DMS 273 treated with DMSO at 0.1 percent for 48 hours (cell line): Measurements from ENCODE around the gene OLFML1.

ENCODE experiments used
- DNase-seq: peaks from one replicate; lab custom pipeline; 2025; lab: John Stamatoyannopoulos, UW

Gene OLFML1

DNA sequence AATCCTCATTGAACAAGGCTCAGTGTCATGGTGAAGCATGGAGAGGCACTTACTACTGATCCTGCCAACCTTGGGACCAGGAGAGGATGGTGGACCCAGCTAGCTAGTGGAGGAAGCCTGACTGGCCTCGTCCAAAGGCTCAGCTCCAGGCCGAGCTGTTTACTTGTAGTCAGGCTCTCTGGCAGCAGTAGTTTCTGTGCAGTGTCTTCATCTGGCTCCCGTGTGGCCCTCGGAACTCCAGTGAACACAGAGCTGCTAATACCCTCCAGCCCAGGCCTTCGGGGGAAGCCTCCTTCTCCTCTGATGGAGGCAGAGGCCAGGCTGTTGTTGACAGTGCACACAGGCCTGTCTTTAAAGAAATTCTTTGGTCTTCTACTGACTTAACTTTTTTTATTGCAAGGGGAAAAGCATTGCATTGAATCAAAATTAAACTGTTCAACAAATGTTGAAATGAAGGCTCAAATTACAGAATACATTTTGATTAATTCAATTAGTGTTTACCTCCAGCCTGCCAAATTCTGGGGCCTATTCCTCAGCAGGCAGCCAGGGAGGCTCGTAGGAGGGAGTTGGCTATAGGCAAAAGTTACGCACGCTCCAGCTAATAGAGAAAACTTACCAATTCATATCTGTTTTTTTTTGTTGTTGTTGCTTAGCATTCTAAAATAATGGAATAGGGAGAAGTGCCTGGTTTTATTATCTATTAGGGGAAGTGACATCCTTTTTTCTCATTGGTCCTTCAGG lies 47.3 kb downstream of the OLFML1 start:
- no peak for DNase-seq

DNA sequence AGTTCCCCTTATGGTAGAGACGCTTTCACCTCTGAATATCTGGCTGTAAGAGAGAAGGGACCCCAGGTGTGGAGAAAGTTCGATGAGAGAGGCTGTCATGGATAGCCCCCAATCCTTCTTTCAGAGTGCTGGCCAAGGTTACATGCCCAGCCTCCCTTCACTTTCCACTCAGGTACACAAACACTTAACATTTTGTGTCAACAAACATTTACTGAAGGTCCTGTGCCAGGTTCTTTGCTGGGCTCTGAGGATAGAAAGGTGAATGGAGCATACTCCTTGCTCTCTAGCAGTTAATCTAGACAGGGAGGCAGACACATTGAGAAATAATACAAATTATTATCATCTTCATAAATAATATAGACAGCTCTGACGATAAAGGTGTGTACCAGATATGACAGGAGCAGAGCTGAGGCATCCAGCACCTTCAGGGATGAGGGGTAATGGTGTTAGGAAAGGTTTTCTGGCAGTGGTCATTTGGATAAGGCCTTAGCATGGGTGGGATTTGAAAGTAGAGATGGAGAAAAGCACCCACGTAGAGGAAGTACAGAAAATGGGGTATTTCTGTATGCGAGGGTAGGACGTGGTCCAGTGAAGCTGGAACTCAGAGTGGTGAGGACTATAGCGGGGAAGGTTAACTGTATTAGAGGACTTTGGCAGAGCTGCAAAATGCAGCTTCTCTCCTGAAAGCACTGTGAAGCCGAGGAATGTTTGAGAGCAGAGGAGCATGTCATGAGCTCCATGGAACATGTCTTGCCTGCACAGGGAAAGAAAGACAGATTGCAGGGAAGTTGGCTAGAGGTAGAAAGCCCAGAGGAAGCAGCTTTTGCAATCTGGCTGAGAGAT lies 48.1 kb downstream of the OLFML1 start:
- DNase-seq = no peak

DNA sequence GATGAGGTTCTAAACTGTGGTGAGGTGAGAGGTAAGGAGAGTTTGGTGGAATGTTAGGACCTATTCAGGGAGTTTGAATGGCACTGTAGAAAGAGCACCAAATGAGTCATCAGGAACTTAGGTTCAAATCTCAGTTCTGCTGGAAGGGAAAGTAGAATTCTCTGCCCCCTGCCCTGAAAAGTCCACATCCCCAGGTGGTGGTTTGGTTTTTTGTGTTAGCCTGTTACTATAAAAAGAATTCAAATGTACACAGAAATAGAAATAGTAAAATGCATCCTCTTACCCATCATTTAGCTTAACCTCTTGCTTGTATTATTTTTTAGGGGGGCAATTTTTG lies 48.7 kb downstream of the OLFML1 start:
- no peak for DNase-seq

DNA sequence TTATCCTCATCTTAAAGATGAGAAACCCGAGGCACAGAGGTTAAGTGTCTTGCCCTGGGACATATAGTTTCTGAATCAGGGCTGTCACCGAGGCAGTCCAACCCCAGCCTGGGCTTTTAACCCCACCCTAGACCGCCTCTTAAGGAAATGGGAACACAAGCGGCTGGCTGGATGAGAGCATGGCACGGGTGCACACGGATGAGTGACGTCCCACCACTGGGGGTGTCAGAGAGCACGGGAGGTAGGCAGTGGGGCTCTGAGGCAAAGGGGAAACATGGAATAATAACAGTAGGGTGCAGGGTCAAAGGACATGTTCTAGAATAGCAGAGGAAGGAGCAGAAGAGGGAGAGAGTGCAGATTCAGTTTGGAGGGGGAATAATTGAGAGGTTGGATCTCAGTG lies 50.8 kb downstream of the OLFML1 start:
- no peak for DNase-seq

DNA sequence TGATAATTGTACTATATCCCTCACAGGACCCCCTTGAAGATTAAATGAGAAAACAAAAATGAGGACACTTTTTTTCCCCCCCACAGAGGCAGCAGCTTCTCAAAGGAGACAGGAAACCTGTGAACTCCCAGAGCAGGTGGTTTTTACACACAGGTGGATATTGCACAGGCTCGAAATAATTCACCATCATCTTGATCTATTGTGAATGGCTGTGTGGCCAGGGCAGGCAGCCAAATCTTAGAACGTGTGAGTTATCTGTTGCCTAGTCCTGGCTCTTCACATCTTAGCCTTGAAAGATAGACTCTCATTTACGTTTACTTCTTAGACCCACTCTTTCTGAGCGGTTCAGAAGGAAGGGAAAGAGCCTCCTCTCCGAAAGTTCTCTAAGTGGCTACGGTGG lies 52.0 kb downstream of the OLFML1 start:
- no peak for DNase-seq

DNA sequence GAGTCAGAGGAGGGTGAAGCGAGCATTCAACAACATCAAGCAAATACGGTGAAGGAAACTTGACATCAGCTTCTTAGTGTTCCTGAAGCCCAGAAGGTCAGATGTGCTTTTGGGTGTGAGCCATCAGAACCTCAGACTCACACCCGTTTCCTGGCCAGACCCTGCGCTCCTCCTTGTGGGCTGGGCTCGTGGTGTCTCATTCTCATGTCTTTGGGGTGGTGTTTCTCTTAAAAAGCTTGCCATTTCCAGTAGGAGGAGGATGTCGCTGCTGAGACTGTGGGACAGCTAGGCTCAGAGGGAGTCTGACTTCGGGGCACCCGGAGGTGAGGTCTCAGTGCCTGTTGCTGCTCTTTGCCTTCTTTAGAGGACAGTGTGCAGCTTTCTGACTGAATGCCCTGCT lies 52.7 kb downstream of the OLFML1 start:
- no peak for DNase-seq

DNA sequence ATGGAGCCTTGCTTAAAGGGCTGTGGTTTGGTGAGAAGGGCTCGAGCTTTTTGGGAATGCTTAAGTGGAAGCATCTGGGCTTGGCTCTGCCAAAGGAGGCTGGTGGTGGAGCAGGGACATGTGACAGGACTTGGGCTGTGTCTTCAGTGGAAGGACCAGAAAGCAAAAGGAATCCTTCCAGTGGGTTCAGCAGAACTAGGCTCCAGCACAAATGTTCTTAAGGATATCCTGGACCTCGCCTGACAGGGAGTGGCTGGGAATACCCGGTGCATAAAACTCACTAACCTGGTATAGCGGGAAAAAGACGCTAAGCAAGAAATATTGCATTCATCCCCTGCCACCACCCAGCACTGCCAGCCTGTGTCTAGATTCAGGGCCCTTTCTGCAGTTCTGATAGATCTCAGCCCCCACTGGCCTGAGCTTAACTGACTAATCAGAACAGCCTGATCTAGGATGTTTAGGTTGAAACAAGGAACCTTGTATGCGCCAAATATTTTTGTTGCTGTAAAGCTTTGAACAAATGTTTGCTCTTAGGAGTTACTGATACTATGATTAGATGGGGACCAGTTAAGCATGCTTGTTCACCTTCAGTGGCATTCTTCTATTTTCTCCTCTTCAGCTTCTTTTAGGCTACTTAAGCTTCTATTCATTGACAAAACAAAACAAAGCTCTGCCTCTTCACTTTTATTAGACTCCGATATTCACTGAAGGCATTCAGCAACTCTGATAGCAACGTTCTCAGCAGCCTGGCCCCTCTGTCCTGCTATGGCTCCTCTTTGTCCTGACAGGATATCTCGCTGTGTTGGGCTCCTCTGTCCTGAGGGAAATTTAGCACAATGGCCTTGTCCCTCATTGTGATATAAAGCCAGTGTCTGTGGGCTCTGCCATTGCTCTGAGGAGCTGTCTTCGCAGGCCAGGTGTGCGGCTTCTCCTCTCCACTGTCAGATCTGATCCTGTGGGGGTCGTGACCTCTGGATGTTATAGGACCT lies 53.5 kb downstream of the OLFML1 start:
- DNase-seq = no peak

DNA sequence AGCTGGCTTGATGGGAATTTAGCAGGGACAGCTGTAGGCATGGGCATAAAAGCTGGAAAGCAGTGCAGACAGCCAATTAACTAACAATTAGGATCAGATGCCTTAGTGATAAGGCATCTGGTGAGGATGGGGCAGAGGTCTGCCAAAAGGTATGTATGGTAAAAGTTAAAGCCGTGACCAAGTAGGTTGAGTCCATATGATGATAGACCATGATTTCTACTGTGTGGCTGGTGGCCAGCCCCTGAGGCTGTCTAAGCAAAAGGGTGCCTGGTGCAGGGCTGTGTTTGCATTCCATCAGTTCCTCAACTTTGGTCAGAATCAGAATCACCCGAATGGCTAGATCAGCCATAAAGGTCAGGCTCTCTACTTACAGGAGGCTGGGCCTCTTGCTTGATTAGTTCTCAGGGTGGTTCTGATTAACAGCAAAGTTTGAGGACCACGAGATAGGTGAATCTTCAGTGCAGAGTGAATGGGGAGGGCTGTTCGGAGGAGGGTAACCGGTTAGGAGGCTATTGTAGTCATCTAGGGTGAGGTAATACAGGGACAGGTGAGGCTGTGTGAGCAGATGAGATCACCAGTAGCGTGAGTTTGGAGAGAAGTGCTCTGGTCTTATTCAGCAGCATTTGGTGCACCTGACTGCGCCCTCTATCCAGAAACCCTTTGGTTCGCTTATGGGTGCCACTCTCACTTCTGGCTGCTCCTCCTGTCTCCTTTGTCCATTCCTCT lies 55.7 kb downstream of the OLFML1 start:
- peak; percentile 1 for DNase-seq

DNA sequence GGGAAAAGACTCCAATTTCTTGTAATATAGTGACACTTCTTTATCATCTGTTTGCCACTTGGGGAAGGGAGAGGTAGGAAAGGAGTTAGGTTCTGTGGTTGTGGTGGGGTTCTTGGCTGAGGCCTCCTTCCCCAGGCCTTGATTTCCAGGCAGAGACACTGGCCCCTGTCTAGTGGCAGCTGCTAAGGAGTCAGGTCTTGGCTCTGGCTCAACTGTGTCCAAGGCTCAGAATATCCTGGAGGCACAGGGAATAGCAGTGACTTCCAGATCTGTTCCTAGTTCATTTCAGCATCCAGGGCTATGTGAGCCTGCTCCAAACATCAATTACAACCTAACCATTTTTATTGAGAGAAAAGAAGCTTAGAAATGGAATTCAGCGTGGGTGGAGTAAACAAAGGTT lies 58.0 kb downstream of the OLFML1 start:
- DNase-seq = no peak

DNA sequence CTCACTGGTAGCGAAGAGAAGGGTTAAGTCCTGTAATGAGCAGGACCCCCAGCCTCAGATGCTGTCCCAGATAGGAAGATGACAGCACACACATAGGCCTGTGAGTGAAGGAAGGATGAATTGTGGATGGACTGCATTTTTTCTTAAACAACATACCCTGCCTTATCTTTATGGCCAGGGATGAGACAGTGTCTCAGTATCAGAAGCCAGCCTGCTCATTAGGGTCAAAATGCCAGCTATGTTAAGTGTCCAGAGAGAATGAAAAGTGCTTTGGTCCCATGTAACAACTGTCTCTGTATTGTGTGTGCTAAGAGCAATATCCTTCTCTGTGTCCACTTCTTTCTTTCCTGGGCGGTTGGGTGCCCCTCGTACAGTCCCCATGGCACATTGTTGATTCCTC lies 58.7 kb downstream of the OLFML1 start:
- no peak for DNase-seq

DNA sequence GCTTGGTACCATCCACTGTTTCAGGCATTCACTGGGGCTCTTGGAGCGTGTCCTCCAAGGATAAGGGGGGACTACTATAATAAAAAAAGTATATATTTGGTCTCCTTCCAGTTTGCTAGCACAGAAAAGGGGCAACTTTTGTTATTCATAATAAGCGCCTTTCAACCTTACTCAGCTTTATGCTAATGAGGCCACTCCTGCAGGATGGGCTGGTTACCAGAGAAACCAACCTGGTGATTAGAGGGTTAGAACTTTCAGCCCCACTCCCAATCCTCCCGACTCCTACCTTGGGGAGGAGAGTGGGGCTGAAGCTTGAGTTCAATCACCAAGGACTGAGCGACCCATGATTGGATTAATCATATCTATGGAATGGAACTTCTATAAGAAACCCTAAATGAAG lies 60.3 kb downstream of the OLFML1 start:
- no peak for DNase-seq

DNA sequence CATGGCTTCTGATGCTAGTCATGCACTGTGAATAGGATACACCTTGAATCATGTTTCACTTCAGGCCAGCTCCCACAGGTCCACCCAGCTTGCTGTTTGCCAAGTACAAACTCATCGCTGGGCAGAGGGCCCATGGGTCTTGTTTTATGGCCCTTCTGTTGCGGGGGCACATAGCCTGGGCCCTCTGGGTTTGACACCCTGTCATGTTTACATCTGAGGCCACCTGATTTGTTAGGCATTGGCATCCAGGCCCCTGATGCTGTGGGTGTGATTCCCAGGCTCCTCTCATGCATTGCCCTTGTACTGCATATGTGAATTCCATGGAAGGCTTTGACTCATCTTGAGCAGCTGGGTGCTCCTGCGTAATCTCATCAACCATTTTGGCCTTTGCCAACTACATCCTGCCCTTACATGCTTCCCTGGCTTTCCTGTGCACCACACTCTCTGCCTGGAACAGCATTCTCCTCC lies 61.1 kb downstream of the OLFML1 start:
- no peak for DNase-seq

DNA sequence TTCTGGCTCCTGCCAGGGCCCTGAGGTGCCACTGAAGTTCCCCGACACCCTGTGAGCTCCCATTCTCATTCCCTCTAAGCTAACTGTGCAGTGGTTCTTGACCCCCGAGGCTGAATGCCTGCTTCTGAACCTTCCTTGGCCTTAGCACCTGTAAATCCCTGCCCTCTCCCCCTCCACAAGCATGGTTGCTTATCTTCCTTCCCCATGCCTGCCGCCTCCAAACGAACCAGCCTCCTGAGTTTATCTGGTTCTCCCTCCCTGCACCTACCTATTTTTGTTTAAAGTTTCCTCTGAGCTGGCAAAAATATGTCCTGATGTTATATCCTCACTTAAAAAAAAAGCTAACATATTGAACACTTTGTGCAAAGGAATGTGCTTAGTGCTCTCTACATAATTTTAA lies 62.4 kb downstream of the OLFML1 start:
- no peak for DNase-seq

DNA sequence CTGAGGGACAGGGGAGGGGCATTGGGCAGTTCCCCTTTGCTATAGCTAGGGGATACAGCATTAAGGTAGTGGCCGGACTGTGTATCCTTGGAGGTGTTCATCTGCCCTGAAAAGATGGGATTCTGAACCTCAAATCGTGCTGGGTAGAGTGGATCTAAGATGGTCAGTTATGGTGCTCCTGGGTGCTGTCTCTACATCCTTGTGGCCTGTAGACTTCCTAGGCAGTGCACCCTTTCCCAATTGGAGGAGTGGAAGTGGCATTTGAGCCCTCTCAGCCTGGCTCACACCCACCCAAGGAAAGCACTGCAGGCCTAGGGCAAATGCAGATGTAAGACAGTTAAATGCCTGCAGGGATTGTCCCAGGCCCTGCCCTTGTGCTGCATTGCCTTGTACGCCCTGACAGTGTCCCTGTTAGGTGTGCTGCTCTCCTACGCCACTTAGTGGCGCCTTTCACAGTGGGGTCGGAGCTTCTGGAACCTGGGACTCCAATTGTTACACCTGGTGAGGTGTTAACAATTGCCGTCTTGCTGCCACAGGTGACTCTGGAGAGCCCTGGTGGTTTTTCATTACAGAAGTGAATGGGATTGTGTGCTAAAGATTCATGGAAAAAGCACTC lies 63.5 kb downstream of the OLFML1 start:
- no peak for DNase-seq

DNA sequence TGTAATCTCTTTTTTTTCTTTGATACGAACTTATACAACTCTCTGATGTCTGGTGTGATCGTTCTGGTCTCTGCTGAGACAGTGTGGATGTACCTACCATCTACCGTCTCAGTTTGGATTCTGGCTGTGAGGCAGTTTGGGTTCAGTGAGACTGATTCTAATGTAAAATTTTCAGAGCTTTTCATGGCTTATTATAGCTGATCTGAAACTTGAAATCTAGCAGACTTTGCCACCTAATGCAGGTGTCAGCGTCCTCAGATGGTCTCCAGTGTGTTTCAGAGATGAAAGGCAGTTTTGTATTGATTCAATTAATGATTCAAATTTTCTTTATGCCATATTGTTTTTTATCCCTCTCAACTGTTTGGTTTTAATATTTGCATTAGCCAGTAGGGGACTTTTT lies 64.4 kb downstream of the OLFML1 start:
- DNase-seq = no peak

DNA sequence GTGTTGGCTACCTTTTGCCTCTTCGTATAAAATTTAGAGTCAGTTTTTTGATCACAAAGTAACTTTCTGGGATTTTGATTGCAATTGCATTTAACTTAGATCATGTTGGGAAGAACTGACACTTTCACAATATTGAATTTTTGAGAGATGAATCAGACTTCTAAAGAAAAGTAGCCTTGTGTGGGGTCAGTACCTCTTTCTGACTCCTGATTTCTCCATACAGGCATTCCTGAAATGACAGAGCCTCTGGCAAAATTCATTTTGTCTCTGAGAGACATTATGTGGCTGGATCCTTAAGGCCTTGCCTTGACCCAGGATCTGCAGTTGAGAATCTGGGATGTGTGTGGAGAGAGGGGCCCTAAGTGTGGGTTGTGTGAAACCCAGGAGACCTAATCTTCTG lies 66.3 kb downstream of the OLFML1 start:
- DNase-seq = no peak

DNA sequence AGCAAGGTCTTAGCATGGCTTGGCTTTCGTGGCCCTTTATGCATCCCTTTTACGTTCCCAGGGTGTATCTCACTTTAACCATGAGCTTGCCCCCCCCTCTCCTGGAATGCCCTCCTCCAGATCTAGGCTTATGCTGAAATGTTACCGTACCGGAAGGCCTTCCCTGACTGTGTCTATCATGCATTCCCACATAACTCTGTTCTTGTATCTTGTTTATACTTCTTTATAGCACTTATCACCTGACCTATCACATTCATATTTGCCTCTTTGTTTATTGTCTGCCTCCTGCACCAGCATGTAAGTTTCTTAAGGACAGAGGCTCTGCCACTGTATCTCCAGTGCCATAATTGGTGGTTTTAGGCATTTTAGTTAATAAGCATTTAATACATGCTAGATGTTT lies 67.4 kb downstream of the OLFML1 start:
- DNase-seq = no peak

DNA sequence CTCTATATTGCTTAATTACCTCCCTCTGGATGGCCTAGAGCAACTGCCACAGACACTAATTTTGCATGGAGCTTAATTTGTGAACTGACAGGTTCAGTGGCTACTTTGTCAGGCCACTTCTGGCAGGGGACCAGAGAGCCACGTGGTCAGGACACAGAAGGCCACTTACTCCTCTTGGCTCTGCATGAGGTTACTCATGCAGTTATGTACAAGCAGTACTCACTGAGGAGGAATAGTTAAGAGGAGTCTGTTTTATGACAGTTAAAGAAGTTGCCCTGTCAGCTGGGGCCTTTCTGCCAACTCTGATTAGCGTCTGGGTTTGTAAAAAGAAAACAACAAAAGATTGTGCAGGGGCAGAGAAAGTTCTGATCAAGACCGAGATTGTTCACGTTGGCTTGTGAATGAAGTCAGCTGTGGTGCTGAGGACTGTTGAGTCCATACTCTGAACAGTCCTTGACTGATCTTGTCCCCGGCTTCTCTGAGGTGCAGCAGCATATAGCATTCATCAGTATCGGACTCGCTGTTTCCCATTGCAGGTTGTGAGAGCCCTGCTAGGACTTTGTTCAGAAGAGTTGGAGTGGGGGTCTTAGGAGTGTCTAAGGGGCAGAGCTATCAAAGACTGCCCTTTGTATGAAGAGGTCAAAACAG lies 69.9 kb downstream of the OLFML1 start:
- no peak for DNase-seq

DNA sequence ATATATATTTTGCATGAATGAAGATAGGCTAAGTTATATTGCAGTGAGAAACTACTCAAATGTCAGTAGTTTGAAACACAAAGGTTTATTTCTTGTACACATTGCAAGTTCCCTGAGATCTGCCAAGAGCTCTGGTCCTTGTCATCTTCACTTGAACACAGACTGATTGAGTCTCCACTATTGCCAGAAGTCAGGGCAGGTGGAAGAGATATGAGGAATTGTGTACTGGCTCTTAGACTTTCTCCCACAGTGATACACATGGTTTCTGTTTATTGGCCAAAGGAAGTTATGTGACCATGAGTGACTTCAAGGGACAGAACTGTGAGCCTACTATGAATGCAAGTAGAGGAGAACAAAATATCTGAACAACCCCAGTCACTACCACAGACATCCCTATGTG lies 72.7 kb downstream of the OLFML1 start:
- DNase-seq = no peak

DNA sequence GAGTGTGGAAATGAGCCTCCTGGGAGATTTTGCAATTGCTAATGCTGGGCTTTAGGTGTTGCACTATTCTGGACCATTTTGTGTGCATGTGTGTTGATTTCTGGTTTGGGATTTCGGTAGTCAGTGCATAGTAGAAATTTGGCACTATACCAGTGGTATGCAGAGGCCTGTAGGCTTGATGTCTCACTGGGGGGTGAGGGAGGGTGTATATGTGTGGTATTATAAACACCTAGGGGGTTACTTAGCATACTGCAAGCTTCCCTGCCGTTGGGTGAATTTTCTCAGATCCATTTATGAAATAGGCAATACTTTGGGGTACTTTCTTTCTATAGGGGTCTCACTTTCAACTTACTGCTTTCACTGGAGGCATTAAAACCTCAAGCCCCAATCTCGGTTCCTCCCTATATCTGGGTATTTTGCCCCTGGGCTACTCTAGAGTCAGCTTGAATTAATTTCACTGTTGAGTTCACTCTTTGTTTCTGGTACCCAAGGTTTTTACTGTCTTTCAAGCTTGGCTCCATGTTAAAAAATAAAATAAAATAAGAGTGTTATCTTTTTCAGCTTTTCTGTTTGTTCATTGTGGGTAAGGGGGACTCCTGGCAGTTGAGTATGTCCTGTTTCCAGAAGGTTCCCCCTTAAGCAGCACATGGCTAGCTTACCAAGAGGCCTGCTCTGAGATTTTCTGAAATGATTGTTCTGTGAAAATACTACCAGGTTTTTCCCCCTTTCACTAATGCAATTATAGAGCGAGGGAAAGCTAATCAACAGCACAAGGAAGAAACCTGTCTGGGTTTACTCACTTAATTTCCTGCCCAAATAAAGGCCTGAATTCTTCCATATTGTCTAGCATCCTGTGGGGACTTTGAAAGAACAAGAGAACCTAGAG lies 74.3 kb downstream of the OLFML1 start:
- DNase-seq = no peak
